GM19023 (cell line): ENCODE data around the gene UNC93B1.

Experiments
- ATAC-seq: cut with Tn5 transposase; IDR thresholded peaks from one replicate; pipeline ENCODE4 v1.9.1; 2021; ENCODE audit warnings: mild to moderate bottlenecking, moderate library complexity; ENCODE audit not compliant: unreplicated experiment

UNC93B1 gene

DNA sequence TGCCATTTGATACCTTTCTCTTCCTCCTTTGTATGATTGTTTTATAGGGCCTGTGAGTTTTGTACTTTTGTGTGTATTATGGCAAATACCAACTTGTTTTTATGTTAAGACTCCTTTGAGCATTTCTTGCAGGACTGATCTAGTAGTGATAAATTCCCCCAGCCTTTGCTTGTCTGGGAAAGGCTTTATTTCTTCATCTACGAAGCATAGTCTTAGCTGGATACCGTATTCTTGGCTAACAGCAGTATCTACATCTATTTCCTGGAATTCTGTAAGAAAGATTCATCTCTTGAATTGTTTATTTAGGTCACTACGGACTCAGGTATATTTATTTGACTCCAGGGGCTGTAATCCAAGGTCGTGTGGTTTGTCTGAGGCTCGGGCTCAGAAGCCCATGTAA, 20.6 kb upstream of the UNC93B1 start:
- no peak for ATAC-seq

DNA sequence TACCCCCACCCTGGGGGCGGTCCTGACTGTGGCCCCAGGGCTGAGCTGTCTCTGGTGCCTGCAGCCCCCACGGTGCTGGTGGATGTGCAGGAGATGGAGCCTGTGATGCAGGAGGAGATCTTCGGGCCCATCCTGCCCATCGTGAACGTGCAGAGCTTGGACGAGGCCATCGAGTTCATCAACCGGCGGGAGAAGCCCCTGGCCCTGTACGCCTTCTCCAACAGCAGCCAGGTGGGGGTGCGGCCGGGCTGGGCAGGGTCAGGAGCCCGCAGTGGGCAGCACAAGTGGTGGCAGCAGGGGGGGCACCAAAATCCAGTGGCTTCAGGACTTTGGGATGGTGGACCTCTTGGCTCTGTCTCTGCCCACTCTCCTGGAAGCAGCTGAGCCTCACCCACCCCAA, 18.6 kb upstream of the UNC93B1 start:
- ATAC-seq = no peak

DNA sequence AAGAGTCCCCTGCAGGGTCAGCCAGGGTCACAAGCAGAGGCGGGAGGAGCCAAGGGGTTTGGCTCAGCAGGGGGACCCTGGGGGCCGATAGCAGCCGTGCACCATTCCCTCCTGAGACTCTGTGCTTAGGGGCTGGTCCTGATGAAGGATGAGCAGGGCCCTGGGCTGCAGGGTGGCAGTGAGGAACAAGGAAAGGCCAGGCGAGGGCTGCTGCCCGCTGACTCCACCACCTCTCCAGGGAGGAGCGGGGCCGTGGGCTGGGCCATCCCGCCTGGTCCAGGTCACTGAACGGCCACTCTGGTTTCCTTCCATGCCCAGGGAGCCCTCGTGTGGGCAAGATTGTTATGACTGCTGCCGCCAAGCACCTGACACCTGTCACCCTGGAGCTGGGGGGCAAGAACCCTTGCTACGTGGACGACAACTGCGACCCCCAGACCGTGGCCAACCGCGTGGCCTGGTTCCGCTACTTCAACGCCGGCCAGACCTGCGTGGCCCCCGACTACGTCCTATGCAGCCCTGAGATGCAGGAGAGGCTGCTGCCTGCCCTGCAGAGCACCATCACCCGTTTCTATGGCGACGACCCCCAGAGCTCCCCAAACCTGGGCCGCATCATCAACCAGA, 17.4 kb upstream of the UNC93B1 start:
- ATAC-seq = no peak

DNA sequence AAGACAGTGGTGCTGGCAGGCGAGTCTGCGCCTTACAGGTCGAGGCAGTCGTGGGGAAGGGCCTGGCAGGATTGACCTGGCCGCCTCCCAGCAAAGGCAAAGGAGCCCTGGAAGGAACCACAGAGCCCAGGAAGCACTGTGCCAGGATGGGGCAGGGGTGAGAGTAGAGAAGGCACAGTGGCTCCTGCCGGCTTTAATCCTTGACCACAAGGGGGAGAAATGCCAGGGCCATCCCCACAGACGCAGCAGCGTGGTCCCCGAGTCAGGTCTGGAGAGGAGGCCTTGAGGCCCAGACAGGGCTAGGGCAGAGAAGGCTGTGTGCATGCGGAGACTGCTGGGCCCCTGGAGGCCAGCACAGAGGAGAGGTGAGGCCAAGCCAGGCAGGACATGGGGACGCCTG, 16.7 kb upstream of the UNC93B1 start:
- ATAC-seq = no peak

DNA sequence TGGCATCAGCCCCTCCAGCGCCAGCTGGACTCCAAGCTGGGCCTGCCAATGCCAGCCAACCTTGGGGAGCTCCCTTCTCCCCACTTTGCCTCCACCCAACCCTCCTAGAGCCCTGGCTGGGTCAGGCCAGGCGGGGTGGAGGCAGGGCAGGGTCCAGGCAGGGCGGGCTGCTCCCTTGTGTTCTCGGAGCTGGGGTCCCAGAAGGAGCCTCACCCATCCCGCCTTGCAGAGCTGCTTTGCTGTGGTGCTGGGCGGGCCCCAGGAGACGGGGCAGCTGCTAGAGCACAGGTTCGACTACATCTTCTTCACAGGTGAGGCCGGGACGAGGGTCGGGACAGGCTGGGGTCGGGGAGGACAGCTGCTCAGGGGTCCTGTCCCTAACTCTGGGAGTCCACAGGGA, 15.6 kb upstream of the UNC93B1 start:
- ATAC-seq = no peak

DNA sequence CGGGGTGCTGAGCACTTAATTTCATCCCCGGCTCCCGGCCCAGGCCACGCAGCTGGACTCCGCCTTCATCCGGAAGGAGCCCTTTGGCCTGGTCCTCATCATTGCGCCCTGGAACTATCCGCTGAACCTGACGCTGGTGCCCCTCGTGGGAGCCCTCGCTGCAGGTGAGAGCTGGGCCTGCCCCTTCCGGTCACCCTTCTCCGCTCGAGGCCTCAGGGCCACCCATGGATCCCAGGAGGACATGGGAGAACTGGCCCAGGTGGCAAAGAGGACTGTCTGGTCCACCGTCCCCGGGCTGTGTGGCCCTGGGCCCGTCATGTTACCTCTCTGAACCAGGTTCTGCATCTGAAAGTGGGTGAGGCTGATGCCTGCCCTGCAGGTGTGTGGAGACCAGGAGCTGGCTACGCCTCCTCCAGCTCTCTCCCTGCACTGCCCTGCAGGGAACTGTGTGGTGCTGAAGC, 14.9 kb upstream of the UNC93B1 start:
- ATAC-seq = no peak

DNA sequence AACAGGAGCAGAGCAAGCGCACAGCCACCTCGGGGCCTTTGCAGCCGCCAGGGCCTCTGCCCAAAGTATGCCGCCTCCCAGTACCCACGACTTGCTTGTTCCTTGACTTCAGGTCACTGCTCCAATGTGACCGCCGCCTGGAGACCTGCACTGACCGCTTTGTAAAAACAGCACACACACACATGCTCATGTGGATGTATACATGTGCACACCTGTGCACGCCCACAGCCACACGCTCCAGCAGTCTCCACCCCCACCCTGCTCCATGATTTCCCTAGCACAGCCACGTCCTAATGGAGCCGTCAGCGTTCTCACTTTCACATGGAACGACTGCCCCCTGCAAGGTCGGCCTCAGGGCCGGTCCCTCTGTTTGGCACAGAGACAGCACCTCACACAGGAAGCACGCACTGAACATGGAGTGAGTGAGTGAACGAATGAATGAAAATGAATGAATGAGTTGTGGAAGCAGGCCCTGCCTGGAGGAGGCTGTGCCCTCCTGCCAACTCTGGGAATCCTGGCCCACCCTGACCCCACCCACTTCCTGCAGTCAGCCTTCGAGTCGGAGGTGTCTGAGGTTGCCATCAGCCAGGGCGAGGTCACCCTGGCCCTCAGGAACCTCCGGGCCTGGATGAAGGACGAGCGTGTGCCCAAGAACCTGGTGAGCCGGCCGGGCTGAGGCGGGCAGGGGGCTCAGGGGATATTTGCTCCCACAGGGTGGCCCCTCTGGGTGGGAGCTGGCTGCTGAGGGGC, 14.3 kb upstream of the UNC93B1 start:
- ATAC-seq = no peak

DNA sequence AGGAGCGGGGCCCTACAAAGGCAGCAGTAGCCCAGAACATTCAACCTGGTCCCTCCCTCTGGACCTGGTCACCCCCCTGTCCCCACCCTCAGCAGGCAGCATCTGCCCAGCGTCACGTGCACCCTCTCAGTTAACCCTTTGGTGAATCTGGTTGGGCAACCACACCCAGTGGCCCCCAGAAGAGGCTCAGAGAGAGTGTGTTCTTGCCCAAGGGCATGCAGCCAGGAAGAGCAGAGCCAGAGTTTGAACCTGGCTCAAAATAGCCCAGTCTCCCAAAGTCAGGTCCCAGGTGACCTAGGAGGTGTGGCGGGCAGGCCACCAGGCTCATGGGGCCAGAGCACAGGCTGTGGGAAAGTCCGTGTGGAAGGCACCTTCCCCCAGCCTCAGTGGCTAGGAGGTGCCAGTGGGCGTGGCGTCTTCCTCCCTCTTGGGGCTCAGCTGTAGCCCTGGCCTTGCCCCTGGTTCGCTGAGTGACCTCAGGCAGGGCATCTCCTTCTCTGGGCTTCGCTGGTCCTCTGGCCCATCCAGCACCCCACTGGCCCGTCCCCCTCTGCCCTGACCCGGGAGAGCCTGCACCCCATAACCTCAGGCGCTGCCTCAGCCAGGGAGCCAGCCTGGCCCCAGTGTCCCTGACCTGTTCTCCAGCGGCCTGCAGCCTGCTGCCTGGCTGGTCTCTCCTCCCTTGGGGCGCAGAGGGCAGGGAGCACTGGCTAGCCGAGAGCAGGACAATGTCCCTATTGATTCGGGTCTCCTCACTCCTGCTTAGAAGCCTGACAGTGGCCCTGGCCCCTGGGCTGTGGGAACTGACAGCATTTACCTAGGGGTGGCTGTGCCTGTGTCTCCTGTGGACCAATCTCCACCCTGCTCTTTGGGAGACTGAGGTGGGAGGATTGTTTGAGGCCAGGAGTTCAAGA, 13.3 kb upstream of the UNC93B1 start:
- ATAC-seq = no peak

DNA sequence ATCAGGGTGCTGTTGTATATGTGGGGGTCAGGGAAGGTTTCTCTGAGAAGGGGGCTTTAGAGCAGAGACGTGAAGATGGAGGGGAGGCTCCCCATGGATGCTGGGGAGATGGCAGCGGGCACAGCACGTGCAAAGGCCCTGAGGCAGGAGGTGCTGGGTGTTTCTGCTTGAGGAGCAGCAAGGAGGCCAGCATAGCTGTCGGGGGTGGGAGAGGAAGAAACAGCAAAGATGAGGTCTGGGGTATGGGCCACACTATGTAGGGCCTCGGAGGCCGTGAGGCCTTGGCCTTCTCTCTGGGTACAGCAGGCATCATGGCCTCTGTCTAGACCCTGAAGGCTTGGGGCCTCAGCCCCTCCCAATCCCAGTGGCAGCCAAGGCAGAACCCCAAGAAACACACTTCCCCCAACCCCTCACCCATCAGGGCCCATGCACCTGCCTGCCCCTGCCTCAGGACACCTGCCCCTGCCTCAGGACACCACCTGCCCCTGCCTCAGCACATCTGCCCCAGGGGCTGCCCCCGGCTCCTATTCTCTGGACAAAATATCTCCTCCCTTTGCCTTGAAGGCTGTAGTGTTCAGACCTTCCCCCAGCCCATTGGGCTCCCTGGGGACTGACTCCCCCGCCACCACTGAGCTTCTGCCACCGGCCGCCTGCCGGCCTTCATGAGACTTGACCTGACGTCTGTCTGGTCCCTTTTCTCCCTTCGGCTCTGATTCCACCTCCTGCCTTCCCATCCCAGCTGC, 12.4 kb upstream of the UNC93B1 start:
- no peak for ATAC-seq

DNA sequence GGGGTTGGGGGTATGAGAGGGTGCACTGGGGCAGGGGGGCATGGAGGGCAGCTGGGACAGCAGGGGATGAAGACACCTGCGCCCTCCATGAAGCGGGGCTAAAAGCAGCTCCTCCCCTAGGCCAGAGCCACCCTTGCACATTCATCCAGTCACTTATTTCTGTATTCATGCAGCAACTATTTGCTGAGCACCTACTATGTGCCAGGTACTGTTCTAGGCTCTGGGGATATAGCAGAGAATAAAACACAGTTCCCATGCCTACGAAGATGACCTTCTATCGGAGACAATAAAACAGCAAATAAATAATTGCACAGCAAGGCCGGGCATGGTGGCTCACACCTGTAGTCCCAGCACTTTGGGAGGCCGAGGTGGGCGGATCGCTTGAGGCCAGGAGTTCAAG, 11.6 kb upstream of the UNC93B1 start:
- ATAC-seq = no peak

DNA sequence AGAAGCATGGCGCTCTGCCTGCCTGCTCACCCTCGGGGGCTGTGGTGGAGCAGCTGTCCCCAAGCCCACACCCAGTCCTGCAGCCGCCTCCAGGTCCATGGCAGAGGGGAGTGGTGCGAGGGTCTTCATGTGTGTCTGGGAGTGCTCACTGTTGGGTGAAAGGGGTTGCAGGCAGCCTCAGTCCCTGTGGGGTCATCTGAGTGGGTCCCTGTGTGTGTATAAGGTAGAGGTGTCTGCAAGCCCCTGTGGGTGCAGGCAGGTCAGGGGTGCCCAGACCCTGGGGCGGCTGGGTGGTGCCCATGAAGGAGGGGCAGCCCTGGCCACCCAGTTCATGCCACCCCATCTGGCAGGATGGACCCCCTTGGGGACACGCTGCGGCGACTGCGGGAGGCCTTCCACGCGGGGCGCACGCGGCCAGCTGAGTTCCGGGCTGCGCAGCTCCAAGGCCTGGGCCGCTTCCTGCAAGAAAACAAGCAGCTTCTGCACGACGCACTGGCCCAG, 11.1 kb upstream of the UNC93B1 start:
- no peak for ATAC-seq

DNA sequence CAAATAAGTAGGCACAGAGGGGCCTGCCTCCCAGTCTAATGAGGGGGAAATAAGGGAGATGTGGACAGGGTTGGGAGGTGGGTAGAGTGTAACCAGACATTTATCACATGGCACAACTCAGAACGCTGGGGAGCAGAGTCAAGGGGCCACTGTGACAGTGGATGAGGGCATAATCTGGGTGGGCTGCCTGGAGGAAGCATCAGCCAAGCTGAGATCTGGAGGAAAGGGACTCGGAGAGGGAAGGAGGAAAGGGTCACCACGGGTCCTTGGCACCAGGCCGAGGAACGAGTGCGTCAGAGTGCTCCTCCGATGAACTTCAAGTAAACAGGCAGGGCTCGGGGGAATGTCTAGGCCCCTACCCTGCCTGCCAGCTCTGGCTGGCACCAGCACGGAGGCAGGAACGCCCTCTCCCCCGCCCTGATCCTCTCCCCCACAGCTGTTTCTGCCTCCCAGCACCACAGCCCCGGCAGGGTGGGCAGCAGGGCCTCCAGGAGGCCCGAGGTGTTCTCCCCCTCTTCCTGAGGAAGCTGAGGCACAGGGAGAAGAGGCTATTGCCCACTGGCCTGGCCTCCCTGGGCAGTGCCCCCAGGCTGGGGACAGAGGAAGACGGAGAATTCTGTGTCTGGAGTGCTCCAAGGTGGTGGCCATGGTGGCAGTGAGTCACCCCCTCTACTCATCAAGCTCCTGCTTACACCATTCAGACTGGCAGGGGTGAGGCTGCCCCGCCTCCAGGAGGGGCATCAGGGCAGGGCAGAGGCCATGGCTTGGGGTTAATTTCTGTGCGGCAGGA, 10.5 kb upstream of the UNC93B1 start:
- no peak for ATAC-seq

DNA sequence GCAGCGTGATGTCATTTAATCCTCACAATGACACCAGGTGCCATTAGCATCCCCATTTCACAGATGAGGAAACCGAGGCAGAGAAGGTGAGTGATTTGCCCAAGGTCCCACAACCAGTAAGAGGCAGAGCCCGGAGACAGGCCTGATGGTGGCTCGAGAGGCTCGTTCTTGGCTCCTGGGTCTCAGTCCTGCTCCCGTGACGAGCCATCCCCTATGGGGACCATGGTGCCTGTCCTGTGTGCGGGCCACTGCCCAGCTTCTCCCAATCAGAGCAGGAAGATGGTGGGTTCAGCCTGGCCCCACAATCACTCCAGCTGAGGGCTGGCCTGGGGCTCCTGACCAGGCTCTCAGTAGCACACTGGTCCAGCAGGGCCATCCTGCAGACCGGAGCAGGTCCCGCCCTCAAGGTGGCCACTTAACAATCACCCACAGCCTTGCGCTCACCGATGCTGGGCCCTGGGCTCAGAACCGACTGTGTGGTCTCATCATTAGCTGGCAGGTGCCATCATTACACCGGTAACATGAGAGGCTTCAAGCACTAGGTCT, 9.8 kb upstream of the UNC93B1 start:
- ATAC-seq = no peak

DNA sequence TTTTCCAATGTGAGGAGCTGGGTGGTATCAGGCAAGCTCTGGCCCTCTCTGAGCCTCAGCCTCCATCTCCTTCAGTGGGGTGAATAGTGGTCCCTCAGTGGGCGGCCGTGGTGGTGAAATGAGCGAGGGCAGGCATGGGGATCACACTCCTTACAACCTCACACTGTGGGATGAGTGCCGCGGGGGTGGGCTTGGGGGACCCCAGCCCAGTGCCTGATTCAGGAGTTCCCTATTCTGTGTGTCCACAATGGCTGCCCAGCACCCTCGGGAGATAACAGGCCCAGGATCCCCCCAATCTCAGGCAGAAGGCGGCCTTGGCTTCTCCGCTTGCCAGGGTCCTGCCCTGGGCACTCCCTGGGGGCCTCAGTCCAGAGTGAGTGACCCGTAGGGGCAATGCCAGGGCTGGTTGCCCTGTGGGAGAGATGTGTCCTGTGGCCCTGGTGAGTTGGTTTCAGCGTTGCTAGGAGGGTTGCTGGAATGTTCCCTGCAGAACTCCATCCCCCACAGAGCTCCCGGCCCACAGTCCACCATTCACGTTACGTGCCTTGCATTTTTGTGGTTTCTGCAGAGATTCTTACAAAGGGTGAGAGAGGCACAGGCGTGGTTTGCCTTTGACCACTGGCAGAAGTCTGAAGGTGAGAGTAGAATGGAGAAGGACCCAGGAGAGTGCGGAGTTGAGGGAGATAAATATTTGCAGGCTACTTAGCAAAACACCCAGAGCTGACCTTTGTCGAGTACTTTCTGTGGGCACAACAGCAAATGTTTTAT, 9.1 kb upstream of the UNC93B1 start:
- ATAC-seq = no peak

DNA sequence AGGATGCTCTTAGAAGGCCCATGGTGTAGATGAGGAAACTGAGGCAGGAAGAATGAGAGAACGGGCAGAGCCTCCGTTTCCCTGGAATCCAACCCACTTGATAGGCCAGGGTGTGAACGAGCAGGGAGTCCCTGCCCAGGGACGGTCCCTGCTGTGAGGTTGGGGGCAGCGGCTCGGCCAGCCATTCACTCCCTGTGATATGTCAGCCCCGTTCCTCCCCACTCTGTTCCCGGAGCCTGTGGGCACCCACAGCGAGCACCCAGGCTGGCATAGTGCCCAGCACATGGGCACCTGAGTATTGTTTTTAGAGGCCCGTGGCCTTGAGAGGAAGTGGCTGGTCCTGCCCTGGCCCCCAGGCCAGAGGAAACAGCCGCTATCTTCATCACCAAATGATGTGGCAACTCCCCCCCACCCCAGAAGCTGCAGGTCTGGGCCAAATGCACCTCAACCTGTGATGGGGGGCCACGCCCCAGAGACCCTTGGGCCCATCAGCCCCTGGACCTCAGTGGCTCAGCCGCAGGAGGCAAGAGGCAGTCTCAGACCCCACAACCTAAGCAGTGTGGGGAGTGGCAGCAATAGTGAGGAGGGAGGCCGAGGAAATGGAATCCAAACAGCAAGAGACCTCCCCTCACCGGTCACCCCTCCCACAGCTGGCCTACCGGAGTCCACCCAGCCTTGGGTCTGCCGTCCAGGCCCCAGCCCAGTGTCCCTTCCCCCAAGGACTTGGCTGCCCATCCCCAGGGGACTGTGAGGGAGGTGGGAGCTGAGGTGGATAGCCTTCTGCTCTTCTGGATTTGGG, 8.3 kb upstream of the UNC93B1 start:
- ATAC-seq = no peak

DNA sequence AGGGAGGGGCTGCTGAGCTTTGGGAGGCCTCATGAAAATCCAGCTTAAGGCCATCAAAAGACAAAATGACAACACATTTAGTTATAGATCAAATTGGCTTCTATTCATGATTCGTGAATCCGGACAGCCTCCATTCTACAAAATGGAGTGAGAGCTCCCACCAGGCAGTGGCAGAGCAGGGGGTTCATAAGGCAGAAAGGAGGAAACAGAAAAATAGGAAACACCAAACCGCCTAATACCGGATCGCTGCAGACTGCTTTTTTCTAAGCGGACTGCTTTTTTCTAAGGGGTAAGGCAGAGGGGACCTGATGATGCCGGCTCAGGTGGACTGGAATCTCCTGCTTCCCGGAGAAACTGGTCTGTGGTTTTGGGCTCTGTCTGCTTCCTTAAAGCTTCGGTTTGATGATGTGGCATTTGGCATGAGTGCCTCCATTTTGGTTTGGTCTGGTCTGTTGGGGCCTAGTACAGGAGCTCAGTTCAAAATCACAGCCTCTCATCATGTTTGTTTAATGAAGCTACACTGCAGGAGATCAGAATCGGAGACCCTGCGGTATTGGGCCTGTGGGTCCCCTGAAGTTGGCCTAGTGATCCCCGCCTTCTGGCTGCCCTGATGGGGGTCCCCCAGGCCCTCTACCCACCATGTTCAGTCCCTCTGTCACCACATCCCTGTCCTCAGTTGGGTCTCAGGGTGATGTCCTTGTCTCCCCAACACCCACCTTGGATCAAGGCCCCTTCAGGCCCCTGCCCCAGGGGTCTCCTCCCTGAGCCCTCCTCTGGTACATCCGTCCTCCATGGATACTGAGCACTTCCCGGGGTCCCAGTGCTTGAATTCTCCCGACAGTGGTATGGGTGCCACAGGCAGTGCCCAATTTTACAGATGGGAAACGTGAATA, 7.4 kb upstream of the UNC93B1 start:
- no peak for ATAC-seq
